Measurements from ENCODE around the gene CYP2C9. TPM values are rescaled to one million over a fixed set of nuclear protein-coding genes. Genes with fewer than 3 reads are reported as not detected.

The CYP2C9 gene
- total RNA-seq, 2 experiments from 2014 or later = not detected

GRCh38 chr10:95039281-95039680 lies 100.8 kb downstream of the CYP2C9 start:
- no peak for TF ChIP-seq CTCF (IDR thresholded peaks at IDR 0.05)

More at GRCh38 chr10:95039281-95039680, 100.8 kb downstream of the CYP2C9 start:
- Mint-ChIP-seq H3K4me3 (no peak overlapping the region), H3K27me3 (no peaks in the 10 kb centered on the region), H3K27ac (no peak overlapping the region), H3K9me3 (no peaks in the 10 kb centered on the region), H3K36me3 (ENCODE audit: low read depth) (no peaks in the 10 kb centered on the region), H3K4me1 (ENCODE audit: low read depth) (no peaks in the 10 kb centered on the region)
- ATAC-seq (ENCODE audit: poor library complexity) (no peak), DNase-seq (no peak)
- ChIA-PET CTCF (no interaction called here), POLR2A (no interaction called here)
- Histone ChIP-seq H3K27me3 (ENCODE audit: control insufficient read depth in 1 of 2, insufficient read depth in 2 of 2, low read length in 2 of 2) (no peaks in the 10 kb centered on the region), H3K4me1 (ENCODE audit: insufficient read depth, low read length) (no peaks in the 10 kb centered on the region), H3K27ac (ENCODE audit: low read depth in 1 of 2, low read length in 2 of 2) (no peak overlapping the region), H3K4me3 (ENCODE audit: low read length) (no peak overlapping the region), H3K36me3 (ENCODE audit: insufficient read depth, low read length) (no peaks in the 10 kb centered on the region), H3K9me3 (ENCODE audit: control insufficient read depth in 1 of 2, insufficient read depth in 1 of 2, low read length in 2 of 2) (no peaks in the 10 kb centered on the region)
- intact Hi-C loops (cut with DNase I, micrococcal nuclease) = no loop called here

Other genes starting within 250 kb of the CYP2C9 start
- gene CYP2C19, start 176.0 kb upstream of the CYP2C9 start, total RNA-seq = not detected
- under 1 TPM; 0.28 to 0.30 TPM for gene CYP2C8, start 130.8 kb downstream of the CYP2C9 start, total RNA-seq